Measurements from ENCODE around the gene PHF1.
A peak's percentile ranks its signal among the peaks of the same experiment; 100 is the strongest.
"Not testable (repeated sequence)": the region's sequence is repeated elsewhere in the genome, so short reads cannot be mapped to it uniquely, and the experiment has no call there.

Gene PHF1

DNA sequence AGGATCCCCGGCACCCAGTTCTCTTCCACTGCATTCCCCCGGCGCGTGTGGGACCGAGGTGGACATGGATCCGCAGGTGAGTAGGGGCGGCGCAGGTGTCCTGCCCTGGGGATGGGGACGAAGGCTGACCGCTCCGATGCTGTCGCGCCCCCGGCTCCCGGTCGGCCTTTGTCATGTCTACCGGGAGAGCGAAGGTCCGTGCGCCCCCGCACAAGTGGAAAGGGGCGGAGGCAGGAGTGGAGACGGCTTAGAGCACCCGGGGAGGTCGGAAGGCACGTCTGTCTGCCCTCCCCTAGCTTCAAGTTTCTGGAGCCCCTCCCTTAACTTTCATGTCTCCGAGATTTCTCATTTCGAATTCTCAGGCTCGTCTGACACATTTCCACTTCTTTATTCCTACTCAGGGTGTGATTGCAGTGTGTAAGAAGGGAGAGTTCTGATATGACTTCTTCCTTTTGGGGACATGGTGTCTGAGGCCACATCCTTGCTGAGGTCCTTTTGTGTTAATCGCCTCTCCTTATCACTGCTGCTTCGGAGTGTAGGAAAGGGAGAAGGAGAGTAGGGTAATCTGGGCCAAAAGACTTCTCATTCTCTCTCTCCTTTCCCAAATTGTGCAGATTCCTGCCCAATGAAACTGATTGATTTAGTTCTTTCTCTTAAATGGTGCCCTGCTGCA, 18.8 kb upstream of the PHF1 start:
- no peak for DNase-seq

- DNase-seq: no peak
Measured at GRCh38 chr6:33392595-33392948, 18.2 kb upstream of the PHF1 start.

DNA sequence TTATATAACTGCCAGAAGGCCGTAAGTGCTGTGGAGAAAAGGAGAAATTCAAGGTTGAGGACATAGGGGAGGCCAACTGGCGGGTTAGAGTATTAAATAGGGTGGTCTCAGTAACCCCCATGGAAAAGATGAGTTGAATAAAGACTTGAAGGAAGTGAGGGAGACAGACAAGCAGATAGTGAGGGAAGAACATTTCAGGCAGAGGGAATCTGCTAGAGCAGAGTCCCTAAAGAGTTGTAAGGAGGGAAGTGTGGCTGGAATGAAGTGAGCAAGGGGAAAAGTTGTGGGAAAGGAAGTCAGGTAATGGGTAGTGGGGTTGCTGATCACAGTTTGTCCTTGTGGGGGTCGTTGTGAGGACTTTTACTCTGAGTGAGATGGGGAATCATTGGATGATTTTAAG, 17.8 kb upstream of the PHF1 start:
- DNase-seq: no peak

GRCh38 chr6:33397541-33397940, 13.3 kb upstream of the PHF1 start:
- no peak for DNase-seq

- DNase-seq: not testable (repeated sequence)
Measured at GRCh38 chr6:33398601-33399000, 12.2 kb upstream of the PHF1 start.

DNA sequence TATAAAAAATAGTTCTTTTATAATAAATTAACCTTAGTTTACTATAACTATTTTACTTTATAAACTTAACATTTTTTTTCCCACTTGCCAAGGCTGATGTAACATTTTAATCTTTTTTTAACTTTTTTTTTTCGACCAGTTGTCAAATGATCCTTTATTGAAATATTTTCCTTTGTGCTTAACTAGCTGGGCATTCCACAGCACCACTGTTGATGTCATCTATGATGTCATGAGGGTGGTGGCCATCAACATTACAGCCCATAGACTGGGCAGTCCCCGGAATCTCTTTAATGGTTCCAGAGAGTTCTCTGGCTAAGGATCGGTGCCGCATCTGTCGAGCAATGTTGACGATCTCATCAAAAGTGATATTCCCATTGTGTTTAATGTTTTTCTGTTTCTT, 10.9 kb upstream of the PHF1 start:
- not testable (repeated sequence) for DNase-seq

DNA sequence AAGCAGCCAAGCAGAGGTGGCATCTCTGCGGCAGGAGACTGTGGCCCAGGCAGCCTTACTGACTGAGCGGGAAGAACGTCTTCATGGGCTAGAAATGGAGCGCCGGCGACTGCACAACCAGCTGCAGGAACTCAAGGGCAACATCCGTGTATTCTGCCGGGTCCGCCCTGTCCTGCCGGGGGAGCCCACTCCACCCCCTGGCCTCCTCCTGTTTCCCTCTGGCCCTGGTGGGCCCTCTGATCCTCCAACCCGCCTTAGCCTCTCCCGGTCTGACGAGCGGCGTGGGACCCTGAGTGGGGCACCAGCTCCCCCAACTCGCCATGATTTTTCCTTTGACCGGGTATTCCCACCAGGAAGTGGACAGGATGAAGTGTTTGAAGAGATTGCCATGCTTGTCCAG, 5.9 kb upstream of the PHF1 start:
- DNase-seq: no peak

GRCh38 chr6:33405386-33405940, 5.4 kb upstream of the PHF1 start:
- DNase-seq: no peak

GRCh38 chr6:33406126-33406525, 4.7 kb upstream of the PHF1 start:
- no peak for DNase-seq

DNA sequence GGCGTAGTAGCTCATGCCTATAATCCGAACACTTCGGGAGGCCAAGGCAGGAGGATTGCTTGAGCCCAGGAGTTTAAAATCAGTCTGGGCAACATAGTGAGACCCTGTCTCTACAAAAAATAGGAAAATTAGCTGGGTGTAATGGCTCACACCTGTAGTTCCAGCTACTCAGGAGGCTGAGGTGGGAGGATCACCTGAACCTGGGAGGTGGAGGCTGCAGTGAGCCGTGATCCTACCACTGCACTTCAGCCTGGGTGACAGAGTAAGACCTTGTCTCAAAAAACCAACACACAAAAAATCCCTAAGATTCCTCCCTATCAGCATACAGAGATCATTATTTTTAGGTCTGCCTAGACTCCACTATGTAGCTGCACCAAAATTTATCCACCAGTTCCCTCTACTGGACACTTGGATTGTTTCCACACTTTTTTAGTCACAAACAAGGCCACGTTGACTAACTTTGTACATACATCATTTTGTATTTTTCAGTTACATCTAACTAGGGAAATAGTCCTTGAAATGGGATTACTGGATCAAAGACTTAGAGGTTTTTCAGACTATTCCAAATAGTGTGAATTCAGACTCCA, 3.6 kb upstream of the PHF1 start:
- DNase-seq: no peak

DNA sequence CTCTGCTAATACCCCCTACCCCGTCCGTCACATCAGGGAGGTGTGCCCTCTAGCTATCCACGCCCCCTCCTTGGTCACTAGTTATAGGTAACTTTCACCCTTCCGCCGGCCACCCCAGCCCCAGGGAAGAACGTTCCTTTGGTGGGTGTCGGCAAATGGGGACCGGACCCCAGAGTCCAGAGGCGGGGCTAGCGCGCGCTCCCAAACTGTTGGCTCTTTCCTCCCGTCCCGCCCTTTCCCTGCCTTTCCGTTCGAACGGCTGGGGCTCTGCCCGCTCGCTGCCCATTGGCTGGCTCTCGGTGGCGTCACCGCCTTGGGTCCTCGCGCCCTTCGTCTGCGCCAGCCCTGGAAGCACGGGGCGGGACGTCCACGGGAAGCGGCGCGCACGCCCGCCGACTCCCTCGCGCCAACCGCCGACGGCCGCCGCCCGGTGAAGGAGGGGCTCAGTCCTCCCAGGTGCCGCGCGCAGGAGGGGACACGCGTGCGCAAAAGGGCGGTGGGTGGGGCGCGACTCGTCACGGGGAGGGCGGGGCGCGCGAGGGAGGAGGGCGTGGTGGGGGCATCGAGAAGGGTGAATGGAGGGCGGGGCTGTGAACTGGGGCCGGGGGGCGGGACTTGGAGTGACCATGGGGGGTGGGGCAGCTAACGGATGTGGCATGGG, 634 bp upstream of the PHF1 start:
- DNase-seq: peak; percentile 99

DNA sequence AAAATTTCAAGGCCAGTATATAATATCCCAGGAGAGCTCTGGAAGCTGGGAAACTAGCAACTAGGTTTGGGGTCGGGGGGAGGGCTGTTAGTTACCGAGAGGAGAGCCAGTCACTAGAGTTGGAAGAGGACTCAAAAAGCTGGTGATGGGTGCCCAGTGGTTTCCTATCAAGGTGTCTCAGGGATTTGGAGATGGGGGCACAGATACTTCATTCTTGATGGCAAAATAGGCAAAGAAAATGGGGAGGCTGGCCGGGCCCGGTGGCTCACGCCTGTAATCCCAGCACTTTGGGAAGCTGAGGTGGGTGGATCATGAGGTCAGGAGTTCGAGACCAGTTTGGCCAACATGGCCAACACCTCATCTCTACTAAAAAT, 805 bp downstream of the PHF1 start:
- DNase-seq: no peak

DNA sequence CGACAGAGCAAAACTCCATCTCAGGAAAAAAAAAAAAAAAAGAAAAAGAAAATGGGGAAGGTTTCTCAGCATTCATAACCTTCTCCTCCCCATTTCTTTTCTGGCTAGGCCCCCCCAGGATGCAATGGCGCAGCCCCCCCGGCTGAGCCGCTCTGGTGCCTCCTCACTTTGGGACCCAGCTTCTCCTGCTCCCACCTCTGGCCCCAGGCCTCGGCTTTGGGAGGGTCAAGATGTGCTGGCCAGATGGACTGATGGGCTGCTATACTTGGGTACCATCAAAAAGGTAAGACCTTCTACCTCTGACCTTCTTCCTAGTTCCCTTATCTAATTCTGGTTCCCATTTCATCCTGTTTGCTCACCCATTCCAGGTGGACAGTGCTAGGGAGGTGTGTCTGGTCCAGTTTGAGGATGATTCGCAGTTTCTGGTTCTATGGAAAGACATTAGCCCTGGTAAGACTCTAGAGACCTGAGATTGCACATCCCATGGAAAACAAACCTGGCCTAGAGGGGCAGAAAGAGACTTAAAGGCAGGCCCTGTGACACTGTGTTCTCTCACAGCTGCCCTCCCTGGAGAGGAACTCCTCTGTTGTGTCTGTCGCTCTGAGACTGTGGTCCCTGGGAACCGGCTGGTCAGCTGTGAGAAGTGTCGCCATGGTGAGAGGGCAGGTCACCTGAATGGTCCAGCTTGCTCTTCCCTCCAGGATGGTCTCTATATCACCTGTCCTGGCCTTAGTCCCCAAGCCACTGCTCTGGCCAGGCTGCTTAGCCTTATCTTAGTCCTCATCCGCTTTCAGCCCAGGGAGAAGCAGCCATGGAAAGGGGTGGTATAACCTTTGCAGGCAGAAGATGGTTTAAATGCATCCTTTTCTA, 1.6 kb downstream of the PHF1 start:
- DNase-seq: no peak

GRCh38 chr6:33413241-33414120, 2.7 kb downstream of the PHF1 start:
- DNase-seq: no peak

- no peak for DNase-seq
Measured at GRCh38 chr6:33414592-33415271, 3.9 kb downstream of the PHF1 start.

GRCh38 chr6:33415831-33416230, 5.0 kb downstream of the PHF1 start:
- no peak for DNase-seq

- DNase-seq: no peak
Measured at GRCh38 chr6:33416386-33417127, 5.7 kb downstream of the PHF1 start.

DNA sequence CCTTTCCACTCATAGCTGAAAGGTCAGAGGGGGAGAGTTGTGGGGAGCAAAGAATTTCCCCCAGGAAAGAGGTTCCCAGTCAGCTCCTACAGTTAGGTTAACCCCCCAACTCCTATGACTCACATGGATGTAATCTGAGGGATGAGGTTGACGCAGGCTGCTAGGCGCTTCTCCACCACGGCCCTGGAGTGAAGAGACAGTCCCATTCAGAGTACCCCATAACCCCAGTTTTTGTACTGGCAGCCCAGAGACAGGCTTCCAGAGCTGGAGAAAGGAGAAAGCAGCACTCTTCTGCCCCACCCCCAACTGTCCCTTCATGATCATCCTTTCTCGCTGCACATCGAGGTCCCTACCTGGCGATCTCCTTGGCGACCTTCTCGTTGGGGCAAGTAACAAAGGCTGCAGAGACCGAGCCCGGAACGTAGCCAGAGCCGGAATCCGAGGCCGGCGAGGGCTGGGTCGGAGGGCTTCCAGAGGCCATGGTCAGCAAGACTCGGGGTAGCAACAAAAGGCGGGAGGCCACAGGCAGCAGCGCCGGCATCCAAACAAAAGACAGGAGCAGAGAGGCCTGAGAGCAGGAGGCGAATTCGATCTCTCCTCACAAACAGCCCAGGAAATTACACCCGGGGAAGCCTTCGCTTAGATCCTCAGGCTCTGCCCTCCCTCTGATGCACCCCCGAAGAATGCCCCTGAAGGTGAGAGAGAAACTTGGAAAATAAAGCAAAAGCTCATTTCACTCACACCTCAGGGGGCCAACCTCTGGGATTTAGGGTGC, 6.5 kb downstream of the PHF1 start:
- DNase-seq: no peak

DNA sequence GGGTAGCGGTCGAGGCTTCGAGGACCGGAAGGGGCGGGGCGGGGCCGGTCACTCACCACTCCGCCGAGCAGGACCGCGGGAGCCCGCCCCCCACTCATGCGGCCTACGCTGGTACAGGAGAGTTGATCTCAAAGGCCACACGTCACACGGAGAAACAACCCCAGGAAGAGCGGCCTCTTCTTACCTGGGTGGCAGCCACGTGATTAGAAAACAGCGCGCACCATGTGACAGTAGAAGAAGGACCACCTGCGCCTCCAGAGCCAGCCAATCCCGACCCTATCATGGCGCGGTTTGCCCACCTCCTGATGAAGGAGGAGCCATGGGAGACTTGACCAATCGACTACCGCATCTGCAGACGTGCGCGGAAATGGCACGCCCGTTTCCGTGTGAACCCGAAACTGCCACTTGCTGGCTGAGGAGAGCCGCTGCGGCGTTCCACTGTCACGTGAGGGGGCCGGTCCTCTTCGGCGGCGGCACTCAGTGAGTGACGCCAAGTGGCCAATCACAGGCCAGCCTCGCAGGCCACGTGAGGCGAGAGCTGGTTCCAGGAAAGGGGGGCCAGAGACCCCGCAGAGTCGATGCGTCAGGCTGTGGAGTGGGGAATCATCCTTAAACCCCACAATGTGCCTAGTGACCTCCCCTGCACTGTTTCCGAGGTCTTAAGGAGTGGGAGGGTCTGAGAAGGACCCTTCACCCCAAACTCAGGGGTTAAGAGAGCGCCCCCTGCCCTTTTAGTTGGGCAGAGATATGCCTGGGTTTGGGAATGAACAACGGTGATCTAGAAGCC, 7.3 kb downstream of the PHF1 start, which contains the start of gene CUTA:
Gene CUTA (minus strand): TSS at position 205 of the 787 bp plus-strand sequence. CDS start 107 bp downstream, at position 98.
- DNase-seq: peak; percentile 100

All from CD4-positive, alpha-beta T cell treated with Interferon gamma for 1 hour (primary cell).